ENCODE data around the gene VSNL1.

Gene VSNL1

DNA sequence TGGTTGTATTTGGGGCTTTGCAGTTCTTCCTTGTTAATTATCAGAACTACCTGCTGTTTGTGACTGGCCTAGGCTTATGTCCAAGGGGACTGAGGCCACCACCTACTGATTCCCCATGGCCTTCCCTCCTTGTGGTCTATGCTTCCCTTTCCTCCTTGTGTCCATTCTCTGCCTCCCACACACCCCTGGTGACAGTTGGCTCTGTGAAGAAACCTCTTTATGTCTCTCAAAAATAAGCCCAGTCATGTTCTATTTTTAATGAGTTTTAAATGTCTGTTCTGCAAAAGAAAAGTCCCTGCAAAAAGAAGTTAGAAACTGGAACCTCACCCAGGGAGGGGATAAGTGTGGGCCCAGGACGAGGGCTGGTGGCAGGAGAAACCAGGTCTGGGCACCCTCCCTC is 108.1 kb downstream of the VSNL1 start:
- peak; percentile 75 to 81 (median 76) for DNase-seq

- no peak for DNase-seq
Measured at GRCh38 chr2:17649026-17649425, 108.5 kb downstream of the VSNL1 start.

GRCh38 chr2:17652681-17653394 is 112.3 kb downstream of the VSNL1 start:
- DNase-seq, result no peak

DNA sequence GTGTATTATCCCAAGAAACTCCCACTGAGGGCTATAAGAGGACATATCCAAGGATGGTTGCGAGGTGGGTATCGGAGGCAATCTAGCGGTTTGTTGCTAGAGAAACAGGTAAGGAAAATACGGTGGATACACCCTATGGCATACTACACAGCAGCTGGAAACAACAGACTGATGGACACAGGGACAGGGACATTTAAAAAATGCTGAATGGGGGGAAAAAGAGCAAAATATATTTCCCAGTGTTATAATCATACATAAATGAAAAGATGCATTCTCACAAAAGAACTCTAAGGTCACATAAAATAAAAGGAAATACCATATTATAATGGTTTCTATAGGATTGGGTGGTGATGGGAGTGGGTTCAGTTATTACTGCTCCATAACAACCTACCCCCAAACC is 117.3 kb downstream of the VSNL1 start:
- DNase-seq, result no peak

- DNase-seq, result peak; percentile 44 to 70 (median 59)
Measured at GRCh38 chr2:17658251-17658843, 117.9 kb downstream of the VSNL1 start.

- no peak for DNase-seq
Measured at GRCh38 chr2:17660219-17660618, 119.7 kb downstream of the VSNL1 start.

DNA sequence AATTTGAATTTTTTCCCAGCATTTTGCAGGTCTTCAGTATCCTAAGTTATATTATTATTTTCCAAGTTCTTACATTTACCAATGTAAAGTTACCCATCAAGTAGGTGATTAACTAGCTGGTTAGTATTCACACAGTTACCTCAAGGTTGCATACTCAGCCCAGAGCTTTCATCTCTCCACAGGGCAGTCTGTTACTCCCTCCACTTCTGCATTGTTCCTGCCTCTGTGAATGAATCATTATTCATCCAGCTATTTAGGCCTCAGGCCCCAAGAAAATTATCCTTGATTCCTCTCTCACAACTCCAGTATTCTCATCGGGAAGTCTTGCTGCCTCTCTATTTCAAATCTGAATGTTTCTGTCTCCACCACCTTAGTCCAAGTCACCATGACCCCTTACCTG is 121.0 kb downstream of the VSNL1 start:
- no peak for DNase-seq

GRCh38 chr2:17662723-17663122 is 122.2 kb downstream of the VSNL1 start:
- no peak for DNase-seq

DNA sequence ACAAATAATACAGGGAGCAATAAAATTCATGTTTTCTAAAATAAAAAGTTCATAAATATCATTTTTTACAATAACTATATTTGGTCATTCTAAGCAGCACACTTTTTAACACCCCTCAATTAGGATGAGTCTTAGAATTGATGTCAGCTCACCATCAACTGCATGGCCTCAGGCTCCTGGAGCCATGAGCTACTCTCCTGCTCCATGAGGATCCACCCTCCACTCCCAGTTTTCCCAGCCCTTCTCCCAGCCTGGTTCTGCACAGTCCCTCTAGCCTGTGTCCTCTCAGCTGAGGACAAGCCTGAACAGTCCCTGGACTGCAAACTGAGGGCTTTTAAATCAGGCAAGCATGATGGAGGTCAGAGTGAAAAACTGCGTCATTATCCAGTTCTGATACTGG is 124.0 kb downstream of the VSNL1 start:
- no peak for DNase-seq

DNA sequence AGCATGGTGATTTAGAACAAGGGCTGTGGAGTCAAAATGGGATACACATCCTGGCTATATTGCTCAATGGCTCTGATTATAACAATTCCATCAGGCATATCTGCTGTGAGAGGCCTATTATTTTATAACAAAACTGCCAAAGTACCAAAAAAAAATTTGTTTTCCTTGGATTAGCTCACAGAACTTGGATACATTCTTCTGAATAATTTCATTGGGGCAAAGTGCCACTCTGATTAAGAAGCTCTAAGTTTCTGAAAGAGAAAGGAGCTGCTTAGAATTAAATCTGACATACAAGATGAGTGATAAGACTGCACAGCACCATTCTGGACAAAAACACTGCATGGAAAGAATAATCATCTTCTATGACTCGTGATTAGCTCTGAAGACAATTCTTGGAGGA is 127.4 kb downstream of the VSNL1 start:
- no peak for DNase-seq

DNA sequence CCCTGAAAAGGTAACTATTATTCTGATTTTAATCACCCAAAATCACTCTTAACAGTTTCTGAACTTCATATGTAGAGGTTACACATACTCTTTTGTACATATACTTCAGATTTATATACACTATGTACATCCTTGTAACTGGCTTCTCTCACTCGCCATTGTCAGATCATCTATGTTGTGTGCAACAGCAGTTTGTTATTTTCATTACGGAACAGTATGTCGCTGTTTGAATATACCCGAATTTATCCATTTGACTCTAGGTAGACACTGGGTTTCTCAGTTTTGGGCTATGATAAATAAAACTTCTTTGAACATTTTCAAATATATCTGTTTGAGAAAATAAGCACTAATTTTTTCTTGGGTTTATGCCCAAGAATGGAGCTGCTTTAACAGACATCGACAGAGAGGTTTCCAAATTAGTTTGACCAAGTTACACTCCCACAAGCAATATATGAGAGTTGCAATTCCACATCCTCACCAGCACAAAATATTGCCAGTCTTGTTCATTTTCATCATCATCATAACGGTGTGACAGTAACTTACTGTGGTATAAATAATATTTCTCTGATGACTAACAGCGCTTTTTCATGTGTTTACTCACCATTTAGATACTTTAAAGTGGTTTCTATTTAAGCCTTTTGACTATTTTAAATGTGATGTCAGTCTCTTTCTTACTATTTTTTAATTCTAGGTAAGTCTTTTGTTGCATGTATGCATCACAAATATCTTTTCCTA is 132.3 kb downstream of the VSNL1 start:
- DNase-seq, result peak in 2 of 3 donors; percentile 10 to 35

DNA sequence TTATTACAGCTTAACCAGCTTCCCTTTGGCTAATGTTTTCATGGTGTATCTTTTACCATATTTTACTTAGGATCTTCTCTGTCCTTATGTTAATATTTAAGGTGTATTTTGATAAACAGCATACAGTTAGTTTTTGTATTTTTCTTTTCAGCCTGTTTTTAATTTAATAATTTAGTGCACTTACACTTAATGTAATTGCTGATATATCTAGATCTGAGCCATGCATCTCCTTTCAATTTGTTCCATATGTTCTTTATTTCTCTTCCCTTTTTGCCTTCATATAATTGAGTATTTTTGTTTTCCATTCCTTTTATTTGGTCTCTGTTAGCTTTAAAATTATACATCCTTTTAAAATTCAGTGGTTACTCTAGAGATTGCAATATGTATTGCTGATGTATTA is 134.3 kb downstream of the VSNL1 start:
- no peak for DNase-seq

GRCh38 chr2:17680119-17680518 is 139.6 kb downstream of the VSNL1 start:
- no peak for DNase-seq

GRCh38 chr2:17682098-17682857 is 141.8 kb downstream of the VSNL1 start:
- DNase-seq, result no peak

DNA sequence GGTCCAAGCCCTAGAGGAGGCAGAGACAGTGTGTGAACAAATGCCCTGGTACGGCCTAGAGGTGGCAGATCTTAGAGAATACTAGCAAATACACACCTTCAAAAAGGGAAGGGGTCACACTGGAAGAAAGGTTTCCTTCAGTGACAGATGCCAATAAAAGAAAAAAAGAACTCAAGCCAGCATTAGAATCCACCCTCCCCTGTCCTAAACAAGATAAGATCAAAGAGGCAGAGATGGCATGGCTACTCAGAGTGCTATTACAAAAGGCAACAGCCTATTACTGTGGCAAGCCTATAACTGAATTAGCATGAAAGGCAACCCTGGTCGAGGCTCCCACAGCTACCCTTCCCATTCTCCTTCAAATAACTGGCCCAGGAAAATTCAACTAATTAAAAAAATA is 143.5 kb downstream of the VSNL1 start:
- DNase-seq, result no peak

GRCh38 chr2:17688600-17688999 is 148.1 kb downstream of the VSNL1 start:
- no peak for DNase-seq

GRCh38 chr2:17689010-17689409 is 148.5 kb downstream of the VSNL1 start:
- no peak for DNase-seq

DNA sequence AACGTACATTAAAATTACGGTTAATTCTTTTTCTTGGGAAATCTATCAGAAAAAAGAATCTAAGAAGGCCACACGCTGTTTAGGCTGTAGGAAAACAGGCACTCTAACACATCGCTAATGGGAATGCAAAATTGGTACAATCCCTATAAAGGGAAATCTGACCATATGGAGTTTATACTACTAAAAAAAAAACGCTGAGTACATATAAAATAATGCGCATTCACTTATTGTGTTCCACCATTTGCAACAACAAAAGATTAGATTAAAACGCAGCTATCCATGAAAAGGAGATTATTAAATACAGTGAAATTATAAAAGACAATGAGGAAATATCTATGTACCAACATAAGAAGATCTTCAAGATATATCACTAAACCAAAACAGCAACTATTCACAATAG is 150.3 kb downstream of the VSNL1 start:
- no peak for DNase-seq
